PC-9 (cell line): ENCODE measurements around the gene COL10A1. TPM values are rescaled to one million over a fixed set of nuclear protein-coding genes. Genes with fewer than 3 reads are reported as not detected.
A peak's percentile ranks its signal among the peaks of the same experiment; 100 is the strongest.

Experiments used
- BruUV-seq: library from RNA; stranded (reverse); fragments of 400-500 nt; replicated peaks from 2 replicates; lab custom pipeline; 2021; lab: Mats Ljungman, UMichigan
- CTCF ChIA-PET: fragments of 300-600 bp; sonication (Branson Sonifier 250); formaldehyde crosslinking; loops from one replicate; lab custom pipeline; 2022; ENCODE audit warnings: antibody characterized with exemption; lab: Charles Lee
- POLR2A ChIA-PET: fragments of 300-600 bp; sonication (Branson Sonifier 250); formaldehyde crosslinking; loops from one replicate; lab custom pipeline; 2022; ENCODE audit warnings: antibody characterized with exemption; ENCODE audit not compliant: unreplicated experiment; lab: Charles Lee
- DNase-seq, 2 experiments: peaks; one replicate each; pipeline versions ENCODE4 v3.0.0 to v3.0.0-alpha.2; 2015 to 2022; ENCODE audit warnings: mixed read lengths in 1 of 2
- H2AFZ ChIP-seq: fragments of 200-600 bp; sonication (generic); 2 replicates; pipeline ENCODE4 v1.8.1; 2017; ENCODE audit warnings: antibody characterized with exemption
- H3F3A ChIP-seq: fragments of 200-600 bp; sonication (generic); 2 replicates; pipeline ENCODE4 v1.8.1; 2017; ENCODE audit warnings: antibody characterized with exemption, mild to moderate bottlenecking, low read depth; ENCODE audit not compliant: insufficient read depth
- H3K27ac ChIP-seq: fragments of 200-600 bp; sonication (generic); 2 replicates; pipeline ENCODE4 v1.6.1; 2016; ENCODE audit warnings: mixed run types
- H3K27me3 ChIP-seq: fragments of 200-600 bp; sonication (generic); 2 replicates; pipeline ENCODE4 v1.6.1; 2016; ENCODE audit warnings: low read depth, mixed run types; ENCODE audit not compliant: insufficient read depth
- H3K36me3 ChIP-seq: fragments of 200-600 bp; sonication (generic); 2 replicates; pipeline ENCODE4 v1.6.1; 2016; ENCODE audit warnings: low read depth, mixed run types
- H3K4me1 ChIP-seq: fragments of 200-600 bp; sonication (generic); replicated peaks from 2 replicates; pipeline ENCODE4 v1.6.1; 2016; ENCODE audit warnings: mixed run types; ENCODE audit not compliant: insufficient read depth
- H3K4me2 ChIP-seq: fragments of 200-600 bp; sonication (generic); 2 replicates; pipeline ENCODE4 v1.6.1; 2017; ENCODE audit warnings: mixed run types
- H3K4me3 ChIP-seq: fragments of 200-600 bp; sonication (generic); 2 replicates; pipeline ENCODE4 v1.6.1; 2016; ENCODE audit warnings: mixed run types
- H3K79me2 ChIP-seq: fragments of 200-600 bp; sonication (generic); 2 replicates; pipeline ENCODE4 v1.6.1; 2017; ENCODE audit warnings: low read depth, mixed run types
- H3K9me2 ChIP-seq: fragments of 200-600 bp; sonication (generic); 2 replicates; pipeline ENCODE4 v1.8.1; 2017; ENCODE audit warnings: mild to moderate bottlenecking; ENCODE audit not compliant: insufficient read depth
- H3K9me3 ChIP-seq: fragments of 200-600 bp; sonication (generic); 2 replicates; pipeline ENCODE4 v1.8.1; 2016; ENCODE audit warnings: low read depth; ENCODE audit not compliant: insufficient read depth
- H4K20me1 ChIP-seq: fragments of 200-600 bp; sonication (generic); 2 replicates; pipeline ENCODE4 v1.8.1; 2017; ENCODE audit not compliant: insufficient read depth
- CTCF ChIP-seq: fragments of 200-600 bp; sonication (generic); conservative IDR thresholded peaks from 2 replicates; pipeline ENCODE4 v1.6.1; 2017; ENCODE audit warnings: mixed run types, antibody characterized with exemption, mild to moderate bottlenecking, moderate library complexity
- EZH2 ChIP-seq: fragments of 200-600 bp; sonication (generic); IDR thresholded peaks from 2 replicates; pipeline ENCODE4 v1.8.0; 2017; ENCODE audit warnings: antibody characterized with exemption, low read depth
- intact Hi-C: fragments of 100-400 bp; cut with micrococcal nuclease; formaldehyde crosslinking; loops from one replicate; pipeline ENCODE4 v1.10.0; 2022; ENCODE audit not compliant: unreplicated experiment
- total RNA-seq: library from RNA; stranded (reverse); gene quantifications from 2 replicates; pipeline ENCODE4 v1.2.3, GENCODE V29; 2021

Gene COL10A1
- total RNA-seq, 1 experiment from 2014 or later, result not detected

- Histone ChIP-seq H3K79me2 (no peaks in the 10 kb centered on the region), H3K4me3 (no peak overlapping the region; the same call in 1 of the 2 replicates), H3K4me1 (peaks cover 54% of the 10 kb centered on the region), H3K27ac (peak overlapping the region; percentile 50), H3K9me3 (no peaks in the 10 kb centered on the region), H3F3A (peaks cover 23% of the 10 kb centered on the region), H2AFZ (no peak overlapping the region), H3K4me2 (peak overlapping the region; percentile 55), H3K9me2 (no peaks in the 10 kb centered on the region), H3K36me3 (no peaks in the 10 kb centered on the region), H4K20me1 (no peaks in the 10 kb centered on the region), H3K27me3 (no peaks in the 10 kb centered on the region)
- DNase-seq, result peak in 1 of 2 experiments; percentile 91
- CTCF ChIA-PET, result no interaction called here
- intact Hi-C loops, result no loop called here
- no TSS peak for BruUV-seq
- POLR2A ChIA-PET, result interaction anchor here (0.5 kb wide), 1 partner anchor 10 kb away, joined by 4 read pairs; the partner anchor contains the start of gene FRK
- TF ChIP-seq EZH2 (no peak), CTCF (no peak)
These were observed 55.1 kb downstream of the COL10A1 start for GRCh38 chr6:116070616-116071389.

- H3K4me2 ChIP-seq, result no peak overlapping the region
- no peak for DNase-seq
- no peak overlapping the region for H2AFZ ChIP-seq
- intact Hi-C loops, result no loop called here
- no peaks in the 10 kb centered on the region for H3K27me3 ChIP-seq
- H3F3A ChIP-seq, result peaks cover 23% of the 10 kb centered on the region
- TF ChIP-seq CTCF (no peak), EZH2 (no peak)
- no peak overlapping the region for H3K4me3 ChIP-seq
- H4K20me1 ChIP-seq, result no peaks in the 10 kb centered on the region
- peaks cover 54% of the 10 kb centered on the region for H3K4me1 ChIP-seq
- ChIA-PET POLR2A (no interaction called here), CTCF (no interaction called here)
- no peaks in the 10 kb centered on the region for H3K79me2 ChIP-seq
- BruUV-seq, result no TSS peak
- no peaks in the 10 kb centered on the region for H3K36me3 ChIP-seq
- no peaks in the 10 kb centered on the region for H3K9me2 ChIP-seq
- H3K9me3 ChIP-seq, result no peaks in the 10 kb centered on the region
- H3K27ac ChIP-seq, result no peak overlapping the region
These were observed 55.8 kb downstream of the COL10A1 start for GRCh38 chr6:116070101-116070500.

Other genes starting within 250 kb of the COL10A1 start
- gene FRK, start 65.2 kb downstream of the COL10A1 start, total RNA-seq, result 14.4 and 17.2 TPM in 2 replicates
- gene NT5DC1, start 25.3 kb downstream of the COL10A1 start, total RNA-seq, result 33.2 and 33.5 TPM in 2 replicates
- gene TSPYL4, start 127.9 kb upstream of the COL10A1 start, total RNA-seq, result 10.6 and 10.9 TPM in 2 replicates
- gene TSPYL1, start 153.8 kb upstream of the COL10A1 start, total RNA-seq, result 52.8 and 73.1 TPM in 2 replicates
- 28.5 and 43.3 TPM in 2 replicates for gene DSE, start 244.8 kb upstream of the COL10A1 start, total RNA-seq